NCI-H82 treated with DMSO at 0.1 percent for 48 hours (cell line): ENCODE measurements around the gene FCRL5.

Experiments used
- DNase-seq: peaks from one replicate; lab custom pipeline; 2025; ENCODE audit not compliant: unreplicated experiment; lab: John Stamatoyannopoulos, UW

Gene FCRL5

DNA sequence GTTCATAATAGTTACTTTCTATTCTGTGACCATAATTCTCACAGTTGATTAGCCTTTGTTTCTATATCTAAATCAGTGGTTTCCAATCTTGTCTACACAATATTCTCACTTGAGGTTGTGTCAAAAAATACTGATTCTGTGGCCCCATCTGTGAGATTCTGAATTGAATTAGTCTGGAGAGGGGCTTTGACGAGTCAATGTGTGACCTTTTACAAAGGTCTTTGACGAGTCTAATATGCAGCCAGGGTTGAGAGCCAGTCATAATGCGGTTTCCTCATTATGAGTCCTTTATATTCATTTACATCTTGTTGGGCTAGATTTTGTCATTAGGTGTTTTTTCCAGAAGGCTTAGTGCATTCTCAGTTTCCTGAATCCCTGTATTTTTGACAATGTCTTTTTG, 19.7 kb downstream of the FCRL5 start:
- no peak for DNase-seq

DNA sequence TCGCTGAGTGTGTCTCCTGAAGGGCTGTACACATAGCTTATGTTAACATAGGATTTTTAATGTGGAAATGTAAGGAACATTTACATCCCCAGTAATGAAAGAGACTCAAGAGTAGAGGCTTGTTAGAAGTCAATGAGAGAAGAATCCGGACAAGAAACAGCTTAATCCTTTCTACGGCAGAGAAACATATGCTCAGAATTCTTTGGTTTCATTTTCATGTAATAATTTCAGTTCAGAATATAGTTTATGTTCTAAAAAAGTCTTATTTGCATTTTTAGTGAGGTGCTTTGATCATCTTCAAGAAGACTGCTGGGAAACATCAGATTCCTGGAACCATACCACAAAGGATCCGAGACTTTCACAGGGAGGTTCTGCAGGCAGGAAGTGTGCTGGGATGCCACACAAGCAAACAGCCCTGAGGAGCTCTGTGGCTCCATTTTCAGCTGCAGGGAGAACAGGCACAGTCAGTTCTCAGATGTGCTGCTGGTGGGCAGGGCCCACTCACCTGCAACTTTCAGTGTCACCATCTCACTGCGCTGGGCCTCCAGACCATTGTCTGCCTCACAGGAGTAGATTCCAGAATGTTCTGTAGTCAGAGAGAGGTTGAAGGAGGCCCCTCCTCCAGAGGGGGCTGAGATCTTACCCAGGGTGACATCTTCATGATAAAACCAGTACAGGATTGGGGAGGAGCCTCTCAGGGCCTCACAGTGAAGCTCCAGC, 28.4 kb downstream of the FCRL5 start:
- DNase-seq, result no peak

DNA sequence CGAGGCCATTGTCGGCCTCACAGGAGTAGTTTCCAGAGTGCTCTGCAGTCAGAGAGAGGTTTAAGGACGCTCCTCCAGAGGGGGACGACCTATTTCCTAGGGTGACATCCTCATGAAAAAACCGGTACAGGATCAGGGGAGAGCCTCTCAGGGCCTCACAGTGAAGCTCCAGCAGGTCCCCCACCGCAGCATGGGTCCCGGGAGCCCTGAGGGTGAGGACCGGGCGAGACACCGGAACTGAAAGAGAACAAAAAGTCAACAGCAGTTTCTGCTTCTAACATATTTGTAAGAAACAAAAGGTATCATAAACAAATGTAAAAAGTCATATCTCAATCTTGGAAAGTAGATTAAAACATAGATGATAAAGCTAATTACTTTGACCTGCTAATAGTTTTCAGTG, 31.3 kb downstream of the FCRL5 start:
- DNase-seq, result no peak

DNA sequence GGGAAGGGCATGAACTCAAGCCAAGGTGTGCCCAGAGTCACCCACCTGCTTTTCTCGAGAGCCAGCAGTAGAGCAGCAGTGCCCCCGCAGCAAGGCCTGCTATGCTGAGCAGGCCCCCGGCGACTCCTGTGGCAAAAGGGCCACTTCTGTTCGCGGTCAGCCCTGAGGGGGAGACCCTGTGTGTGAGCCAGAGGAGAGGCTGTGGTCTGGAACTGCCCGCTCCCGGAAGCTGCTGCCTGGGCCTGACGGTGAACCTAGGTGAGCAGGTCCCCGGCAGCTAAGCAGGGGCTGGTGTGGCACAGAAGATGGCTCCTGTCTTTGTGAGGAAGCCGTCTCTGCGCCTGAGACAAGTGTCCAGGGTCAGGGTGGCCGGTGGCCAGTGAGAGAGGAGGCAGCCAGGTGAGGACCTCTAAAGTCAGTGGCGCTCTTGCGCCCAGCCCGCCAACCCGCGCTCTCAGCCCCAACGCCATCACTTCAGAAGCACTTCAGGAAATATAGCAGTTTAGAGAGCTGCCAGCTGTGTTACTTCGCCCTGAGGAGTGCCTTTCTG, 31.9 kb downstream of the FCRL5 start:
- DNase-seq, result no peak

DNA sequence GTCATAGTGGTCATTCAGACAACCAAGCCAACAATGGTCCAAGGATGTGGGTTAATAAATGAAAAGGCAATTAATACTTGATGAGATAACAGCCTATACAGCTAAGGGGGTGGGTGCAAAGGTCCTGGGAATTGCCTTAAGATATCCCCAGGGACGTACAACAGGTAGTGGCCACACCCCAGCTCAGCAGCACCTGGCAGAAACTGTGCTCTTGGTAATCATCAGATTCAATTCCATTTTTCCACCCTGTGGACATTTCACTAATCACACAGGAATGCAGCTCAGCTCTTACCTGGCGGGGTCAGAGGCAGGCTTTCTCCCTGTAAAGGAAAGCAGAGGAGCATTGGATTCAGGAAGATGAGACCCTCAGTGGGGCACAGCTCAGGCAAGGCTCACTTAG, 32.9 kb downstream of the FCRL5 start:
- no peak for DNase-seq

DNA sequence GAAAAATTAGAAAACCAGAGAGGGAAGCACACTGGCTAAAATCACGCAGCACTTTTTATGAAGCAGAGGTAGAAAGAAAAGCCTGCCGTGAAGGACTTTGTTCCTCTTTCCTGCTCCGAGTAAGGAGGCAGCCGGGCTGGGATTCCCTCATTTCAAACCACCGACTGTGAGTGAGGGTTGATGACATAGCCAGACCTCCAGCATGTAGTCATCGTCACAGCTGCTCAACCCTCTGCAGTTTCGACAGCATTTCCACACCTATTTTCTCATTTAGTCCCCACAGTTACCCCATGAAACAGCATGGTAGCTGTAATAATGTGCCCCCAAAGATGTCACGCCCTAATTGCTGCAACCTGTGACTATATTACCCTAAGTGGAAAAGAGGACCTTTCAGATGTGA, 35.3 kb downstream of the FCRL5 start:
- no peak for DNase-seq

DNA sequence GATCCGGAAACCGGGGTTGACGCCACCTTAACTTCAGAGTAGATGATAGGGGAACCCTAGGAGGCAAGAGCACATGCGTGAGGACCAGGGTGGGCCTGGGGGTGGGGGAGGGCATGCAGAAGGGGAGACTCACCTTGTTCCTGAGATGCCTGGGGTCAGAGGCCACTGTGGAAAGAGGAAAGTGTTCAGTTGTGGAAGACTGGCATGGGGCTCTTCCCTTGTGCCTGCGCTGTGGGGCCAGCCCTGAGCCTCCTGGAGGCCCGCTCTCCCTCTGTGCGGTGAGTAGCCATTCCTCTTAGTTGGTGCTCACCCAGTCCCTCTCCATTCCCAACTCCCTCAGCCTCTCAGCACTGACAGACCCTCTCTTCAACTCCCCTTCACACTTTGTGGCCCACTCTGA, 36.6 kb downstream of the FCRL5 start:
- DNase-seq, result no peak

DNA sequence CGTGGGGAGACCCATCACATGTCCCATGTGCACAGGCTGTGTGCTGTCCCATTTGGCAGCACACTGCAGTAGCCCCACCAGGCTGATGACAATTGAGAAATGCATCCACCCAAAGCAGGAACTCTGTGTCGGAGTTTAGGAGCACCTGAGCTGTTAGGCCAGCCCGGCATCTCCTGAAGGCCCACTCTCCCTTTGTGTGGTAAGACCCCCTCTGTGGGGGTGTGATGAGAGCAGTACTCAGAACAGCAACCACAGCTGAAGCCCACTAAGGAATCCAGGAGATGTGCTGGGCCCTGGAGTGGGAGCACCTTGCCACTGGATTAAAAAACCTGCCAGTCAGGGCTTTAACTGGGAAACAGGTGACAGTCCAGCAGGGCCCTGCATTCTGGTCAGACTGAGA, 37.2 kb downstream of the FCRL5 start:
- DNase-seq, result no peak

DNA sequence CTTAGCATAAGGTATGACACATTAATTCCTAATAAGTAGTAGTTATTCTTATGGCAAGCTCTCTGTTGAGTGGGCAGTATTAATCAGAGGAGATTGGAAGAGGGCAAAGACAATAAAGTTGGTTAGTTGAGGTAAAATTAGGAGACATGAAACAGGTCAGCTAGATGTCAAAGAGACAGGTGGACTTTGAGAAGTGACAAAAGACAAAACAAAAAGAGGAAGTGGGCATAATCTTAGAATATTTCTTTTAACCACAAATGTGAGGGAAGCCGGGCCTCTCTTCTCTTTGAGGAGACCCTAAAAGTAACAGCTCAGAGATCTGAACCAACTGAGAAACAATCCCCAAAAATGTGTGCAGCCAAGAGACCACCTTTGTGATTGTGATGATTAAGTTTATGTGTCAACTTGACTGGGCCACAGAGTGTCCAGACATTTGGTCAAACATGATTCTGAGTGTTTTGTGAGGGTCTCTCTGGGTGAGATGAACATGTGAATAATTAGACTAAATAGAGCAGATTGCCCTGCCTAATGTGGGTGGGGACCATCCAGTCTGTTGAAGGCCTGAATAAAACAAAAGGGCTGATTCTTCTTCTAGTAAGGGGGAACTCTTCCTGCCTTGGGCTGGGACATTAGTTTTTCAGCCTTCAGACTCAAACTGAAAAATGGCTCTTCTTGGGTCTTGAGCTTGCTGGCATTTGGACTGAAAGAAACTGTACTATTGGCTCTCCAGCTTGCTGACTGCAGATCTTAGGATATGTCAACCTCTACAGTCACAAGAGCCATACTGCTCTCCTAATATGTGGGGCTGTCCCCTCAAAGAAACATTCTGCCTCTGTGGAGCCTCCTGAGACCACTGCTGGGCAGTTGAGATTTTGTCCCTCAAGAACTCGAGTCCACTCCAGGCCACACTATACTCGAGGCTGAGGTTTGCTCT, 40.0 kb downstream of the FCRL5 start:
- DNase-seq, result no peak

DNA sequence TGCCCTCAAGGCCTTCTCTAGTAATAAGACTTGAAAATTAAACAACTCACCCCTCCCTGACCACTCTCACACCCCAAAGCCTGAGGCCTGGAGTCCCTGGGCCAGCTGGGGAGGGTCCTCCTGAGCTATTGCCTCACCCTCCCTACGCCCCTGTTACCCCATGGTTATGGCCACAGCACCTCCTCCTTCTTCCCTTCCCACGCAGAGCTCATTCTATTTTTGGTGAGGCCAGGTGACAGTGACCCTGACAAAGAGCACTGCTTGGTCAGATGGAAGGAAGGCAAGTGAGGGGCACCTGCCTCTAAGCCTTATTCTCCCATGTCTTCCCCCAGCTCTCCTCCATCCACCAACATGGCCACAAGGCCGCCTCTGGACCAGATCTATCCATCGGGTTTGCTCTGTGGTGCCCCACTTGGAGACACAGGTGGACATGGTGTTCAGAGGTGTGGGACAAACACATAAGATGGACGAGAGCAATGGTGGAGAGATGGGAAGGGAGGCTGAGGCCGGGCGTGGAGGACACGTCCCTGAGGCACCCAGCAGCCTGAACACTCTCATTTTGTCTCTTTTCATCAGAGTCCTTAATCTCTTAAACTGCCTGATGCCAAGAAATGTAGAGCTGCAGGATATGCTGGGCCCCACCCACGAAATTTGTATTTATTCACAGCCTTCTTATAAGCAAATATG, 42.6 kb downstream of the FCRL5 start:
- no peak for DNase-seq

DNA sequence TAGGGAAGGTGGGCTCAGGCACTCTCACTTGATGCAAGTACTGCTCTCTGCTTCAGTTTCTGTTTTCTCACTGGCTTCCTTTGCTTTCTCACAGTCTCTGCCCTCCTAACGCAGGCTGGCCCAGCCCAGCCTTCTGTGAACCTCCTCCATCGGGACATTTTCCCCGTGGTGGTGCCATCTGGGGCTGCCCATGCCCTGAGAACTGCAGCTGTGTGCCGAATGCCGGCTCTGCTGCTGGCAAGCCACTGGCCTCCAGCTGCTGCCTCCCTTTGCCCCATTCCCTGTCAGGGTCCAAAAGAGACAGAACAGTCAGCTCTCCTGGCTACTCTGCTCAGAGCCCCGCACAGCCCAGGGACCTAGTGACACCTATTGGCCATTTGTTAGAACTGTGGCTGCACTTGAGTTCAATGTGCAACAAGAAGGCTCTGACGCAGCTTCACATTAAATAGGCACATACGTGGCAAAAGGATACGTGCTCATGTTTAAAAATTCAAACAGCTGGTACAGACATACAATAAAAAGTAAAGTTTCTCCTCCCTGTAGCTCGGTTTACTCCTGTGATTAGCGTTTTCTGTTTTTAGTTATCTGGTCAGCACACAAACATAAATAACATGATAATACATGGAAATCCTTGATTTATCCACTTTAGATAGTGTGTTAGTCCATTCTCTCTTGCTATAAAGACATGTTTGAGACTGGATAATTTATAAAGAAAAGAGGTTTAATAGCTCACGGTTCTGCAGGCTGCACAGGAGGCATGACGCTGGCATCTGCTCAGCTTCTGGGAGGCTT, 46.6 kb downstream of the FCRL5 start:
- peak; percentile 54 for DNase-seq

DNA sequence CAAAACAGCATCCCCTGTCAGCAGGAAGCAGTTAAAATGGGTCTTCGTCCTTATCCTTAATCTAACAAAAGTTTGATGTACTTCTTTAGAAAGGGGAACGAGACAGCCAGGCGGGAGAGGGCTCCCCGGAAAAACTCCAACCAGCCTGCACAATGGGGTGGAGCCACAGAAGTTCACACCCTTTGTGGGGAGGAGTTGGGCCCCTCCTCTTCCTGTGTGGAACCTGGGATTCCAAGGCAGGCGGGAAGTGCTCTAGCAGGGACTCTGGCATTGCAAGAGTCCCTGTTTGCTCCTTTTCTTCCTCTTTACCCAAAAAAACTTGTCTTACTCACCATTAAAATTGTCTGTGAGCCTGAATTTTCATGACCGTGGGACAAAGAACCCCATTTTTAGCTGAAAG, 47.7 kb downstream of the FCRL5 start:
- DNase-seq, result no peak

DNA sequence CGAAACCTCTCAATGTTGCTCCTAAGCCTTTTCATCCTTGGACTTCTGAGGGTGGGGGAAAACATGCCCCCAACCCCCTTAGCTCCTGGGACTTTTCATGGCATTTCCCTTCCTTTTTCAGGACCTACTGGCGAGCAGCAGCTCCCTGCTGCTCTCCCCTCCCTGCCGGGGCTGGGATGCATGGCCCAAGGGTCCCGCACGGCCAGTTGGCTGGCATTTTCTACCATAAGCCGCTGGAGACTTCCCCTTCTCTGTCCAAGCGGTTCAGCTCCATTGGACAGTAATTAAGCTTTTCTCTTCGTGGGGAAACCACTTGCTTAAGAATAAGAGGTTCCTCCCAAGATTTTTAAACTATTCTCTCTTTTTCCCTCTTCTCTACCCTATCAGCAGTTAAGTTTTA, 52.8 kb downstream of the FCRL5 start:
- no peak for DNase-seq

DNA sequence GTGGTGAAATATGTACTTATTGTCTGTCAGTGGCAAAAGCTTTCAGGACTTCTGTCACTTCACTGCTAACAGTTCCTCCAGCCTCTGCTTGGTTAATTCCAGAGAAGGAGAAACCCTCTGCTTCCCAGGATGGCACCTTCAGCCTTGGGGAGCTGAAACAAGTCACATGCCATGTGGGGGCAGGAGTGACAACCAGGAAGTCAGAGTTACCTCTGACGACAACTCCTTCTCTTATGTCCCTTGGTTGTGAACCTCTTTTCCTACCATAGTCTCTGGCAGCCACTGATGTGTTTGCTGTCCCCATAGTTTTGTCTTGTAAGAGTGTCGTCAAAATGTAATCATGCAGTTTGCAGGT, 53.6 kb downstream of the FCRL5 start:
- no peak for DNase-seq

DNA sequence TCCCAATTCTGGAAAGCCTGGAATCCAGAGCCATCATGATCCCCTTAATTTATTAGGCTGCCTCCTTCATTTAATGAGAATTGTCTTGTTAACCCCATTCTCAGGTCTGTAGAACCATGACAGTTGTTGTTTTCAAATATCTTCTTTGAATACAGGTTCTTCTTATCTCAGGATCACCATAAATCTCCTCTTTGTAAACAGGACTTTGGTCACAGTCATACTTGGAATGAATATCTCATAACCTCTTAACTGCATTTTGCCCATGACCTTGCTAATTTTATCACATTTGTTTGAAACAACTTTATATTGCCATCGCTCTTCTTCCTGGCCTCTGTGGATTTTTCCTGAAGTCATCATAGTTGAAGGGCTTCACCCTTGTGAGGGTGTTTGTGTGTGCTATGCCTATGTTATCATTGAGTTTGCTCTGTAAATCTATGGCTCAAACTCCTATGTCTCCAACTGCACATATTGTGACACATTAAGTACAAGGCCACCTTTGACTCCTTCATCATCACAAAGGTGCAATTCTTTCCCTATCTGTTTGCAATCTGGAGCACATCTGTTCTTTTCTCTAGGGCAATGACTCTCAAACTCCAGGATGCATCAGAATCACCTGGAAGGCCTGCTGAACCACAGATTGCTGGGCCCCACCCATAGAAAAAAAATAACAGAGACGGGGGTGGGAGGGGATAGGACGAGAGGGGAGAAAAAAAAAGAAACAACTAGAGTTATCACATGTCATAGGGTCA, 54.2 kb downstream of the FCRL5 start:
- no peak for DNase-seq

DNA sequence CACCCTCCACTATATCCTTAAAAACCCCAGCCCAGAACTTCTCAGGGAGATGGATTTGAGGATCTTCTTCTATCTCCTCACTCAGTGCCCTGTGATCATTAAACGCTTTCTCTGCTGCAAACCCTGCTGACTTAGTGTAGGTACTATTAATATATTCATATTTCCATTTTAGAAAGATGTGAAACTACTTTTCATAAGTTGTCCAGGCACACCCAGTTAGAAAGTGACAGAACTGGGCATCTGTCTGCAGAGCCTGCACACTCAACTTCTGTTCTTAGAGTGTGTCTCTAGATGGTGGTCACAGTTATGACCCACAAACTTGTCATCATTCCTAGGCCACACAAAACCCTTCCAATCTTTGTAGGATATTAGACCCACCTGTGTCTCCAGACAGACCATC, 55.0 kb downstream of the FCRL5 start:
- no peak for DNase-seq

DNA sequence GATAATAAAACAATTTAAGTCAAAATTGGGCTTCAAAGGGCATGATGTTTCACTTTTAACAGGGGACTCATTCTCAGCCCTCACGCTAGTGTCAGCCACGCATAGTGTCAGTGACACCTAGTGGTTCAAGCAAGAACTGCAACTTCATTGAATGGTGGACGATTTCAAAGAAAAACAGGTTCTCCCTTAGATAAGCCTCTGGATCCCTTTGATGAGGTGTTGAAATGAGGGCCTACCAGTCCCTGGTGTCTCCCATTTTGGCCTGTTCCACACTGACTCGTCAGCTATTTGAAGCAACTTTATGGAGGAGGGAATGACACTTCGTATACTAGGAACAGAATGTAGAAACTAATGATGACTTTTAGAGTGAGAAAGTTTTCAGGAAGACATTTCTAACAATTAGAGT, 56.2 kb downstream of the FCRL5 start:
- DNase-seq, result peak; percentile 25

DNA sequence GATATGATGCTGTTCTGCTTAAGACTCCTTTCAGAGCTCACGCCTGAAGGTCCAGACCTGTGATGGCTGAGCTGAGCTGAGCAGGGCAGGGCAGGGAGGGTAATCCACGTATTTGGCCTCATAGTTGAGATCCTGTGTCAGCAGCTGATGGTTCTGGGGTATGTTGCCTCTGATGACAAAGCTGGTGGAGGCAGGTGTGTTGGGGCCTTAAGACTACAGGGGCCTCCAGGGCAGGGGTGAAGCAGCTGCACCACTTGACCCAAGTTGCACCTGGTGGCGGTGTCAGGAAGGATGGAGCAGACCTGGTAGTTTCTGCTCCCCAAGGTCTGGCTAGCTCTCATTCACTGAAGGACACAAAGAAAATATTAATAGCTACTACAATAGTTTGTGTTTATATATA, 57.0 kb downstream of the FCRL5 start:
- DNase-seq, result no peak

DNA sequence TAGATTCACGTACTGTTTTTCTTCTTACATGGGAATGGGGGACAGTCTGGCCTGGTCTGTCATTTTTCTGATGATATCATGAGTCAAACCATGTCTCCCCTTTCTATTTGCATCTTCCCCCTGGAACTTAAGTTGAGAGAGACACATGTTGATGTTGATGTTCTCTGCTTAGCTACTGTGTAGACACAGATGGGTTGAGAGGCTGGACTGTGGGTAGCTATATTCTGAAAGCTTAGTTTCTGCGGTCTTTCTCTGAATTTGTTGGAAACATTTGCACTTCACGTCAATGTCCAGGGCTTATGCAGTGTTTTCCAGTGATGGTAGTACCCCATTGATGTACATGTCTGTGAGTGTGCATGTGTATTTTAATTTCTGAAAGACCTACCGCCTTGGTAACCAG, 58.2 kb downstream of the FCRL5 start:
- no peak for DNase-seq

DNA sequence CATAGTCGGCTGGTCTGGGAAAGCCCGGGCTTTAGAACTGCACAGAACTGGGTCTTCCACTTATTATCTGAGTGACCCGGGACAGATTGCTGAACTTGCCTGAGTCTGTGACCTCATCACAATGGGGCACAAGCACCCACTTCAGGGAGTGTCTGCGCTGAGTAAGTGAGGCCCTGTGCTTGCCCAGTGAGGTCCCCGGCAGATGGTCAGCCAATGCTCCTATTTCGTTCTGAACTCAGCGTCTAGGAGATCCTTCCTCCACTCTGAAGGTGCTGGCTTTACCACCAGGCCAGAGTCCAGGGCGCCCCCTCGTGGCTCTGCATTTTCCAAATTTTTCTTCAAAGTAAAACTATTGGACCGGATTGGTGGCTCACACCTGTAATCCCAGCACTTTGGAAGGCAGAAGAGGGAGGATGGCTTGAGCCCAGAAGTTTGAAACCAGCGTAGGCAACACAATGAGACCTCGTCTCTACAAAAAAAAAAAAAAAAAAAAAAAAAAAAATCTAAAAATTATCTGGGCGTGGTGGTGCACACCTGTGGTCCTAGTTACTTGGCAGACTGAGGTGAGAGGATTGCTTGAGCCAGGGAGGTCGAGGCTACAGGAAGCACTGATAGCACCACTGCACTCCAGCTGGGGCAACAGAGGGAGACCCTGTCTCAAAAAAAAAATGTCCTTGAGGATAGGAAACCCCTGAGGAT, 61.7 kb downstream of the FCRL5 start:
- peak; percentile 73 for DNase-seq
